HG03469 (cell line): Measurements from ENCODE around the gene EEF1A2.
"Not testable (repeated sequence)": the region's sequence is repeated elsewhere in the genome, so short reads cannot be mapped to it uniquely, and the experiment has no call there.

Experiments
- ATAC-seq: cut with Tn5 transposase; IDR thresholded peaks from one replicate; pipeline ENCODE4 v1.9.1; 2021; ENCODE audit warnings: mild to moderate bottlenecking, moderate library complexity, moderate number of reproducible peaks; ENCODE audit not compliant: unreplicated experiment

Gene EEF1A2

GRCh38 chr20:63521602-63522001 lies 22.7 kb upstream of the EEF1A2 start:
- no peak for ATAC-seq

- ATAC-seq: no peak
These were observed 22.2 kb upstream of the EEF1A2 start for GRCh38 chr20:63520934-63521601.

DNA sequence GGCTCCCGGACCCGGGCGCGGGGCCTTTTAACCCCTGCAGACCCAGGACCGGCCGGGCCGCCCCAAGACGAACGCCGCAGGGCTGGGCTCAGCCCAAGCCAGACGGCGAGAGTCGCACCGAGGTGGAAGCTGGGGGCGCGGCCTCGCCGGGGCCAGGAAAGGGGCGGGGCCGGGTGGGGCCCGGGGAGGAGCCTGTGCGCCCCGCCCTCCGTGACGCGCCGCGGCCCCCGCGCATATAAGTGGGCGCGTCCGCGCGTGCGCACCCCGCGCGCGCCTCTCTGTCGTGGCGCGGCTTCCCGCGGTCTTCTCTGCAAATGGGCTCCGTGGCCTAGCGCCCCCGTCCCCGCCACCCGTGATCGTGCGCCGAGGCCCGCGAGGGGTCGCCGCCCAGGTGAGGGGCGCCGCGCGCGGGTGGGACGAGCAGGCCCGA lies 21.6 kb upstream of the EEF1A2 start, which contains the start of gene PPDPF:
Gene PPDPF (plus strand): TSS at position 262 of the 430 bp plus-strand sequence. CDS start 544 bp downstream, outside the sequence.
- peak; percentile 49 for ATAC-seq

DNA sequence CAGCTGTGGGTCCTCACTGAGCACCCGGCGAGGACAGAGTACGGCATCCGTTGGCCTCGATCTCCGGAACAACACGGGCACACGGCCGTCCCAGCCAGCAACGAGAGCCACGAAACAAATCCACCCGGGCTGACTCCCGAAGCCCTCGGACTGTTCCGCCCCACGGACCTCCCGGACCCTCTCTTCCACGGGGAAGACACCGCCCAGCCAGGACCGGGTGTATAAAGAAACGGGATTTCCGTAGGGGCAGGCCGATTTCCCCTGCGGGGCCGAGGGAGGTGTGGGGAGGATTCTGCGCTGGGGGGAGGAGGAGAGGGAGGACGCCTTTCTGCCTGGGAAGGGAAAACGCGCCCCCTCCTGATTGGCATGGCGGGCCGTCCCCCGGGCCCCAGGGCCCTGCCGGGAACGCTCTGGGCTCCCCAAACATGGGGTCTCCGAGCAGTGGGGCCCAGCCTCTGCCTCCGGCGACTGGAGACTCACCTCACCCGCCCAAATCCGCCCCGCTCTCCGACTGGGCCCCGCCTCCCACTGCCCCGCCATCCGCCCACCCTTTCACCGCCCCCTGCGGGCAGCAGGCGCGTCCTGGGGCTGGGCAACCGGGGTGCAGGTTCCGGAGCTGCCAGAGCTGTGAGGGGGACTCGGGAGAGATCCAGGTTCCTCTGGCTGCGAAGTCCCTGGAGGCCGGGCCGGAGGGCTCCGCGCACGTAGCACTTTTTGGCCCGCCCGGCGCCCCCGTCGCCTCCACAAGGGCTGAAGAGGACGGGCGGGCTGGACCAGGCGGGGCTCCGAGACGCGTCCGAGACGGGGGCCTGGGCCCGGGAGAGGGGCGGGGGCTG lies 21.0 kb upstream of the EEF1A2 start:
- peak; percentile 23 for ATAC-seq

GRCh38 chr20:63518946-63519667 lies 20.2 kb upstream of the EEF1A2 start:
- no peak for ATAC-seq

DNA sequence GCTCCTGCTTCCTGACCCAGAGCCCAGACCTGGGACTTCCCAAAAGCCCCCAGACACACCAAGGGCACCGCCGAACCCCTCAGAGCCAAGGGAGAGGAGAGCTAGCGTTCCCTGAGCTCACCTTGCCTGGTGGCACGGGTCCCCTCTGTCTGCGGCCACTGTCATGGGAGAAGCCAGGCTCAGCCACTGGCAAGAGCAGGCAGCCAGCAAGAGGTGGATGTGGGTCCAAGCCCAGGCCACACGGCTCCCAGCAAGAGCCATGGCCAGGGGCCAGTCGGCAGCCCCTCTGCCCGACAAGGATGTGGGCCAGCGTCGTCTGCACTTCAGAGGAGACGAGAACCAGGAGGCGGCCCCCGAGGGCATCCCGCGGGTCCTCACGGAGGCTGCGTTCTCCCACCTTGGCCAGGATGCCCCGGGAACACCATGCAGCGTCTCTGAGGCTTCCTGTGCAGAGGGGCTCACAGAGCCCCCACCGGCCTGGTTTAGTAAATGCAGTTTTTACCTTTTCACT lies 19.5 kb upstream of the EEF1A2 start:
- ATAC-seq: no peak

DNA sequence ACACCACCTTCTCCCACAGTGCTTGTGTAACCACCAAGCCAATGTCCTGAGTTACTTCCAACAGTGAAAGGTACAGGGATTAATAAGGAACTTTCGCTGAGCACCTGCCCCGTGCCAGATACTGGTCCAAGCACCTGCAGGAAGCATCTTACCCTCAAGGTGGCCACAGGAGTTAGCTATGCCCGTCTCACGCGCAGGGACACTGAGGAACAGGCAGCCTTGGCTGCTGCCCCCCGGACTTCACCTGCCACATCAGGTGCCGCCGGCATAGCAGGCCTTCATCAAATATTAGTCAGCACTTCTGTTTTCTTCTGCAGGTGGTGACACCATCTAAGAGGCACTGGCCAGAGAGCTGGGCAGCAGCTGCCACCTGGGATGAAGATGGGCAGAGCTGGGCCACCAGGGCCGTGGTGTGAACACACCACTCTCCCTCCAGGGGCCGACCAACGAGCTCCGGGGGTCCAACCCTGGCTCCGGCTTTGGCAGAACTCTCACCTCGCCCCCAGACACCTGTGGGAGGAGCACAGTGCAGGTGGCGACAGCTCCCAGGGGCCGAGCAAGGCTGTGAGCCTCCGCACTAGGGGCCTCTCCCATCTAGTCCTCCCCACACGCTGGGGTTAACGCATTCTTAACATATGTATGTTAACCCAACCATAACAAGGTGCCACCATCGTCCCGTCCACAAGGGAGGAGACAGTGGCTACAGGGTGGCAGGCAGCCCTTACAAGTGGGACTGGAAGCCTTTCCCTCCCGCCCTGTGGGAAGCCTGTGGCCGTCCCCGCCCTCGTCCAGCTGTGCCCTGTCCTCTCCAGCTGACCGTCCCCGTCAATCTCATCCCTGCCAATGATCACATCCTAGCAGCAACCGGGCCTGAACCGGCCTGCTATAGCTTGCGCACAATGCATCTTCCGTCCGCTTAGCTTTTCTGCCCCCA lies 18.8 kb upstream of the EEF1A2 start:
- no peak for ATAC-seq

- ATAC-seq: not testable (repeated sequence)
These were observed 15.6 kb upstream of the EEF1A2 start for GRCh38 chr20:63514520-63514919.

GRCh38 chr20:63513207-63513606 lies 14.3 kb upstream of the EEF1A2 start:
- no peak for ATAC-seq

GRCh38 chr20:63509088-63509564 lies 10.2 kb upstream of the EEF1A2 start:
- ATAC-seq: no peak

GRCh38 chr20:63508072-63508768 lies 9.3 kb upstream of the EEF1A2 start:
- no peak for ATAC-seq

DNA sequence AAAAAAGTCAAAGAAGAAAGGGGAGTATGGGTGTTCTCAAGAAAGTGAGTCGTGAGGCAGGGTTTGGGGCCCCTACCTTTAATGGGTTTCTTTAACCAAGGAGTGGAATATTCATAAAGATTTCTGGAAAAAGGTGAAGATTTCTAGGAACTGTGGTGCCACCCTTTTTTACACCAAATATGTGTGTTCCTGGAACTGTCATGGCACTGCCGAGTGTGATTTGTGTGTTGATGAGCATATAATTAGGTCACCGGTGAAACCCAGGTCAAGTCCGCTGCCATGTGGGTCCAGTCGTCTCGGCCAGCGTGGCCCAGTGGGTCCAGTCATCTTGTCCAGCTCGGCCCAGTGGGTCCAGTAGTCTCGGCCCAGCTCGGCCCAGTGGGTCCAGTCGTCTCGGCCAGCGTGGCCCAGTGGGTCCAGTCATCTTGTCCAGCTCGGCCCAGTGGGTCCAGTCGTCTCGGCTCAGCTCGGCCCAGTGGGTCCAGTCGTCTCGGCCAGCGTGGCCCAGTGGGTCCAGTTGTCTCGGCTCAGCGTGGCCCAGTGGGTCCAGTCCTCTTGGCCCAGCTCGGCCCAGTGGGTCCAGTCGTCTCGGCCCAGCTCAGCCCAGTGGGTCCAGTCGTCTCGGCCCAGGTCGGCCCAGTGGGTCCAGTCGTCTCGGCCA lies 8.3 kb upstream of the EEF1A2 start:
- no peak for ATAC-seq

DNA sequence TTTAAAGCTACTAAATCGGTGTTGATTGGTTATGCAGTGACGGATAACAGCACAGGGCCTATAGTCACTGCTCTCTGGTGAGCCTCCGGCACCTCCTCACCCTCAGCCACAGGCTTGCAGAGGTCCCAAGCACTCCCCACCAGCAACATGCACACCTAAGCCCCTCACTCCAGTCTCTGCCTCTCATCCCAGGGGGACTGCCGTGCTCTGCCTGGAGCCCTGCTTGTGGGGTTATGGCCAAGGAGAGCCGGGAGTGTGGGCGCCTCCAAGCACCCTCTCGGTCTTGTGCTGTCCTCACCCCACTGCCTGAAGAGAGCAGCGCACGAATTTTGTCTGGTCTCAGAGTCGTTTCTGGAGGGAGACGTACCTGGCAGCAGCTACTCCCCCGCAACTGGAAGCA lies 6.8 kb upstream of the EEF1A2 start:
- ATAC-seq: no peak

DNA sequence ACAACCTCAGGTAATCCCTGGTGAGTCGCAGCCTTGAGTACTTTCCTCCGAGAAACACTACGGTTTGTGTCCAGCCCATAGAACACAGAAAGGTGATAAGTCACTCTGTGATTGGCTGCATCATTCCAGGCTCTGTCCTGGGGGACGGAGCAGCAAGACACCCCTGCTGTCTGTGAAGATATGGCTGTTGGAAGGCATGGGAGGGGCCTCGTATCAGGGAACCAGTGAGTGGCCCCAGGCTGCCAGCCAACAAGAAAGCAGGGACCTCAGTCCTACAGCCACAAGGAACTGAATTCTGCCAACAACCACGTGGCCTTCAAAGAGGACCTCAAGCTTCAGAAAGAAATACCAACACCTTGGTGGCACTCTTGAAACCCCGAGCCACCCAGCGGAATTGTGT lies 6.4 kb upstream of the EEF1A2 start:
- no peak for ATAC-seq

GRCh38 chr20:63504642-63505041 lies 5.8 kb upstream of the EEF1A2 start:
- no peak for ATAC-seq

DNA sequence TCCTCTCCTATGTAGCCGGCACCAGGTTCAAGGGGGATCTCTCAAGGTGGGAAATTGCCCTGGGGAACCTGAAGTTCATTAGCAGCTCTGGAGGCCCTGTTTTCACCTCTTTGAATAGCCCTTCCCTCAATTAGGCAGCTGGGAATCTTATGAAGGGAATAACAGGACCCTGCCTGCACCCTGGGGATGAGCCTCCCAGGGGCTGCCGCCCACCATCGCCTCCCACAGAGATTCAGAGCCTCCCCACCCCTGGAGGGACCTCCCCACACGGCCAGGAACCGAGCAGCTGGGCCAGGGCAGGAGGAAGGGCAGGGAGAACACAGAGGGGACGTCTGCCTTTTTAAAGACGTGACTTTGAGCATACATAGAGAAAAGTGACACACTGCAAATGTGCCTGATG lies 4.6 kb upstream of the EEF1A2 start:
- ATAC-seq: no peak

DNA sequence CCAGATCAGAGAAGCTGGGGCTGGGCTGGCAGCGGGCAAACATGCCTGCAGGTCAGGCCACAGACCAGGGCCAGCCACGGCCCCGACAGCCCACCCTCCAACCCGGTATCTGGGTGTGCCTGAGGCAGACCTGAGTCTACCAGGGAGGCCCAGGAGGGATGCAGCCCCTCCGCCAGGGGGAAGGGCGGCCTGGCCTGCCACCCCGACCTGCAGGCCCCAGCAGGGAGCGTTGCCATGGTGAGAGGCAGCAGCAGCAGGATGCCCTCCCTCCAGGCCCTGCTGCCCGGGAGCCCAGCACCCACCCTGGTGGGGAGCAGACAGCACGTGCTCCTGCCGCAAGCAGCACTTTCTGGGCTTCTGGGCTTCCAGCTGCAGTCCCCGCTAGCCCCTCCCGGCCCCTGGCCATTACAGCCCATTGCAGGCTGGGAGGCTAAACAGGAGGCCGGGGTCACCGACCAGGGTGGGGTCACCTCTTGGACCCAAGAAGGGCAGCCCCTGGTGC lies 3.8 kb upstream of the EEF1A2 start:
- no peak for ATAC-seq

DNA sequence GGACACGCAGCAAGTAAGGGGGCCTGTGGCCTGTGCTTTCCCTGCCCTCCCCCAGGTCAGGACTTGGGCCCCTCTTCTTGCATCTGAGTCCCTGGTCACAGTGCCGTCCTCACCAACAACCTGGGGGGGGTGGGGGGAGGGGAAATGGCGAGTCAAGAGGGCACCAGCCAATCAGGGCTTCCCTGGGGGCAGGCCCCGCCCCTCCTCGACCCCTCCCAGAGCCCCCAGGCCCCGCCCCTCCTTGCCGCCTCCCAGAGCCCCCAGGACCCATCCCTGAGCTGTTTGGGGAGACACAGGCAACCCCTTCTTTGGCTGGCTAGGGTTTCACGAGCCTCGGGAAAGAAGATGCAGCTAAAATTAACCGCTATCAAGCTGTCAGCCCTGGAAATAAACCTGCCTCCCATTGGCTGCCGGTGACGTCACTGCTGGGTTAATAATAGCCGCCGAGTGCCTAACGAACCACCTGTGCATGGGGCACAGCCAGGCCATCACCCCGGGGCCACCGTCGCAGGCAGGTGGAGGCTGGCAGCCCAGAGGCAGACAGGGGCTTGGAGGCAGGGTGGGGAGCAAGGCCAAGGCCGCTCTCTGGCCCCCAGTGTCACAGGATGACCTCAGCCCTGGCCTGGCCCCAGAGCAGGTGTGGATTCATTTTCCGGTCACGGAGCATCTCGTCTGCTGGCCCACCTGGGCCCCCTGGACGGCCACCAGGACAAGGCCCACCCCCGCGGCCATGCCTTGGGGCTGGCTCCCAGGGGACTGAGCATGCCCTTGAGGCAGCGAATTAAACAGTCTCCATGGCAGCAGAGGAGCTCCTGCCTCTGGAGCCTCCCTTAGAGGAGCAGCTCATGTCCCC lies 3.2 kb upstream of the EEF1A2 start:
- ATAC-seq: no peak
